ENCODE results near the gene FMNL3. TPM values are rescaled to one million over a fixed set of nuclear protein-coding genes. Genes with fewer than 3 reads are reported as not detected.

Gene FMNL3
- total RNA-seq, 1 experiment from 2014 or later = 19.2 TPM

DNA sequence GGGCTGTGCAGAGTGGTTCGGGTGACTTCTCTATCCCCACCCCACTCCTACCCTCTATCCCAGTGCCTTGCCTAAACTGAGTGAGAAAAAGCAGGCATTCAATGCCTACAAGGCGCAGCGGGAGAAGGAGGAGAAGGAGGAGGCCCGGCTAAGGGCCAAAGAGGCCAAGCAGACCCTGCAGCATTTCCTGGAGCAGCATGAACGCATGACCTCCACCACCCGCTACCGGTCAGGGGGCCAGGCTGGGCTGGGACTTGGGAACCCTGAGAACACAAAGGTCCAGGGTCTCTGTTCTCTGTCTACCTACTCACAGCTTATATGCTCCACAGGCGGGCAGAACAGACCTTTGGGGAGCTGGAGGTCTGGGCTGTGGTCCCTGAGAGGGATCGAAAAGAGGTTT, 72.2 kb downstream of the FMNL3 start:
- DNase-seq (ENCODE audit: low read depth in 1 of 2, low spot score in 2 of 2) = no peak
- Histone ChIP-seq H3K9me3 (replicated peaks) (no peaks in the 10 kb centered on the region), H3K36me3 (no peaks in the 10 kb centered on the region; the same call in 1 of the 2 replicates), H3K4me1 (replicated peaks) (peaks cover 7% of the 10 kb centered on the region; the same call in 1 of the 2 replicates), H3K27ac (no peak overlapping the region), H3K4me3 (no peak overlapping the region), H3K27me3 (replicated peaks) (no peaks in the 10 kb centered on the region)

DNA sequence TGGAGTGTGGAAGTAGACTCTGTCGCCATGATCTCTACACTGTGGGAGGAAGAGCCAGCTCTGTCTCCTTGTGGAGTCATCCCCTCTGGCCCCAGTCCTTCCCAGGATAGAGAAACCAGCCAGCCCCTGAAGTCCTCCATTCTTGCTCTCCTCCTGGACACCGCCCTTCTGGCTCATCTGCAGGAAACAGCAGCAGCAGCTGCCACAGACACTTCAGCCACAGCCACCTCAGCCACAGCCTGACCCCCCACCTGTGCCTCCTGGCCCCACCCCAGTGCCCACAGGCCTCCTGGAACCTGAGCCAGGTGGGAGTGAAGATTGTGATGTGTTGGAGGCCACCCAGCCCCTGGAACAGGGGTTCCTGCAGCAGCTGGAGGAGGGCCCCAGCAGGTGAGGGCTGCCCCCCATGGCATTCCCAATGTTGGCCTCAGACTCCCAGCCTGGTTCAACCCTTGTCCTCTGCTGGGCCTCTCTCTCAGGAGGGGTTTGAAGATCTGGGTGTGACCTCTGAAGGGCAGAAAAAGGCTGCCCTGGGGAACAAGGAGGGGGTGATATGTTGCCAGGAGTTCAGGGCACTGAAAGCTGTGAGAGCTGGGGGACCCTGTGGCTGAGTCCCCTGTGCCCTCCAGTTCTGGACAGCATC, 73.4 kb downstream of the FMNL3 start:
- Histone ChIP-seq H3K9me3 (replicated peaks) (no peaks in the 10 kb centered on the region), H3K36me3 (no peaks in the 10 kb centered on the region; the same call in 1 of the 2 replicates), H3K4me1 (replicated peaks) (peaks cover 7% of the 10 kb centered on the region; the same call in 1 of the 2 replicates), H3K4me3 (no peak overlapping the region), H3K27me3 (replicated peaks) (no peaks in the 10 kb centered on the region), H3K27ac (no peak overlapping the region)
- DNase-seq (ENCODE audit: low read depth in 1 of 2, low spot score in 2 of 2) = no peak

DNA sequence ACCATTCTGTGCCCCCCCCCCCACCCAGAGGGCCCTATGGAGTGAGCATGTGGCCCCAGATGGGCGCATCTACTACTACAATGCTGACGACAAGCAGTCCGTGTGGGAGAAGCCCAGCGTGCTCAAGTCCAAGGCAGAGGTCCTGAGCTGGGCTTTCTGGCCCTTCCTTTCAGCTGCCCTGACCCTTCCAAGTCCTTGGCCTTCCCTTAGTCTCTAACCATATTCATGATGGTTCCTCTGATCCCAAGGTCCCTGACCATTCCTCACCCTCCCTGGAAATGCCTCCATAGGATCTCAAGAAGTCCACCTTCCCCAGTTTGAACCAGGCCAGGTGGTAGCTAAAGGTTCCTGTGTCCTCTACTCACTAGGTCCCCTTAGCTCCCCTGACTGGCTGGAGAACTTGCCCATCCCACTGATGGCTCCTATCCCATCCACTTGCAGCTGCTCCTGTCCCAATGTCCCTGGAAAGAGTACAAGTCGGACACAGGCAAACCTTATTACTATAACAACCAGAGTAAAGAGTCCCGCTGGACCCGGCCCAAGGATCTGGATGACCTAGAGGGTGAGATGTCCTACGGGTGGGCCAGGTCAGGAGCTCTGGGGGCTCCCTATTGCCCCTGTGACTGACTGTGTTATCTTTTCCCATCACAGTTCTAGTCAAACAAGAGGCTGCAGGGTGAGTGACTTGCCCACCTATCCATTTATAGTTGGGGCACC, 74.1 kb downstream of the FMNL3 start:
- H3K27me3 ChIP-seq (replicated peaks) = no peaks in the 10 kb centered on the region

DNA sequence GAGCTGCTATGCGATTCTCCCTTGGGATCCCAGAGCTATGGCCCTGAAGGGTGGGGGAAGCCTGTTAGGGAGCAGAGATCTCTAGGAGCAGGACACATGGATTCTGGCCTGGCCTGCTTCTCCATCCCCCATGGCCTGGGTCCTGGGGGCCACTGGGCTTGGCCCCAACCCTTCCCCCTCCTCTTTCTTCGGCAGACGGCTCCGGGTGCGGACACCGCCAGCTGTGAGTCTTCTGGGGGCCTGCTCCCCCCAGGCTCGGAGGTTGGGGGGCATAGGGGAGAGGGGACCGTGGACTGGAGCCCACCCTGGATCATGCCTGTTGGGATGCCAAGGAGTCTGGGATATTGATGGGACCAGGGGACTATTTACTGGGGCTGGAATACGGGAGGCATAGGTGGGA, 74.8 kb downstream of the FMNL3 start:
- DNase-seq (ENCODE audit: low read depth in 1 of 2, low spot score in 2 of 2) = no peak
- Histone ChIP-seq H3K27me3 (replicated peaks) (no peaks in the 10 kb centered on the region), H3K9me3 (replicated peaks) (no peaks in the 10 kb centered on the region), H3K36me3 (no peaks in the 10 kb centered on the region; the same call in 1 of the 2 replicates), H3K4me3 (no peak overlapping the region), H3K4me1 (replicated peaks) (peaks cover 16% of the 10 kb centered on the region), H3K27ac (no peak overlapping the region)

More for the DNA sequence above, 74.1 kb downstream of the FMNL3 start:
- Histone ChIP-seq H3K4me1 (replicated peaks) (peaks cover 9% of the 10 kb centered on the region), H3K27ac (no peak overlapping the region), H3K9me3 (replicated peaks) (no peaks in the 10 kb centered on the region), H3K4me3 (no peak overlapping the region), H3K36me3 (no peaks in the 10 kb centered on the region; the same call in 1 of the 2 replicates)
- DNase-seq (ENCODE audit: low read depth in 1 of 2, low spot score in 2 of 2) = no peak

DNA sequence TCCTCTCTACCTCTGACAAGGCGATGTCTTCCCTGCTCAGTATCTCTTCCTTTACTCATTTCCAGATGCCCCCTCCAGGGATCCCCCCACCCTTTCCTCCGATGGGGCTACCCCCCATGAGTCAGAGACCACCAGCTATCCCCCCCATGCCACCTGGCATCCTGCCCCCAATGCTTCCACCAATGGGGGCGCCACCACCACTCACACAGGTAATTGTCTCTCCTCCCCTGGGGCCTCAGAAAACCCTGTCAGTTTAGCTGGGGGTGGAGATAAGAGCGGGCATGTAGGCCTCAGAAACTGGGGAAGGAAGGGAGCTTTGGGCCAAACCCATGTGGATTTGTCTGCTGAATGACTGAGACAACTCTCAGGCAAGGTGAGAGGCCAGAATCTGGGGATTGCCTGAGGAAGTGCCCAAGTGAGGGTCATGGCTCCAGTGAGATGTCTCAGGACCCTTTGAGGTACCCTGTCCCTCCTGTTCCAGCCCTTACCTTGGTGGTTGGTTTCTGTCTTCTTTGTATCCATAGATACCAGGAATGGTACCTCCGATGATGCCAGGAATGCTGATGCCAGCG, 75.8 kb downstream of the FMNL3 start:
- Histone ChIP-seq H3K9me3 (replicated peaks) (no peaks in the 10 kb centered on the region), H3K27me3 (replicated peaks) (no peaks in the 10 kb centered on the region), H3K27ac (no peak overlapping the region), H3K36me3 (no peaks in the 10 kb centered on the region), H3K4me3 (no peak overlapping the region), H3K4me1 (replicated peaks) (peaks cover 10% of the 10 kb centered on the region)
- DNase-seq (ENCODE audit: low read depth in 1 of 2, low spot score in 2 of 2) = no peak

DNA sequence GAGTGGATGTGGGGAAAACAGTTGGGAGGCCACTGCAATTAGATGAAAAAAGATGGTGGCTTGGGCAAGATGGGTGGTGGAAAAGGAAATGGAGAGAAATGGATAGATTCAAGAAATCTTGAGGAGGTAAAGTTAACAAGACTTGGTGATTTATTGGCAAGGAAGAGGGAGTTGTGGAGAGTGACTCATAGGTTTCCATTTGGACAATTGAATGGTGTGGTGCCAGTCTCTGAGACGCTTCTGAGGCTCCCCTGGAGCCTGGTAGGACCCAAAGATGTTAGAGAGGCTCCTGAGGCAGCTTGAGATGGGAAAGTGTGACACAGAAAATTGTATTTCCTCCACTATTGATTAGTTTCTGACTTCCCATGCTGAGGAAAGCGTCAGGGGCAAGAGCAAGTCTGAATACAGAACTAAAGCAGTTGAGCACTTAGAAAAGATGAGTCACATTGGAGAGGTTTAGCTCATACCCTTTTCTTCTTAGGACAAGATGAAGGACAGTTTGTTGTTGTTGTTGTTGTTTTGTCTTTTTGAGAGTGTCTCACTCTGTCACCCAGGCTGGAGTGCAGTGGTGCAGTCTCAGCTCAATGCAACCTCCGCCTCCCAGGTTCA, 79.3 kb downstream of the FMNL3 start:
- DNase-seq (ENCODE audit: low read depth in 1 of 2, low spot score in 2 of 2) = peak in 1 of 2 experiments; percentile 57
- Histone ChIP-seq H3K9me3 (replicated peaks) (no peaks in the 10 kb centered on the region), H3K36me3 (no peaks in the 10 kb centered on the region), H3K27ac (no peak overlapping the region), H3K4me1 (replicated peaks) (peaks cover 18% of the 10 kb centered on the region), H3K4me3 (no peak overlapping the region), H3K27me3 (replicated peaks) (no peaks in the 10 kb centered on the region)

DNA sequence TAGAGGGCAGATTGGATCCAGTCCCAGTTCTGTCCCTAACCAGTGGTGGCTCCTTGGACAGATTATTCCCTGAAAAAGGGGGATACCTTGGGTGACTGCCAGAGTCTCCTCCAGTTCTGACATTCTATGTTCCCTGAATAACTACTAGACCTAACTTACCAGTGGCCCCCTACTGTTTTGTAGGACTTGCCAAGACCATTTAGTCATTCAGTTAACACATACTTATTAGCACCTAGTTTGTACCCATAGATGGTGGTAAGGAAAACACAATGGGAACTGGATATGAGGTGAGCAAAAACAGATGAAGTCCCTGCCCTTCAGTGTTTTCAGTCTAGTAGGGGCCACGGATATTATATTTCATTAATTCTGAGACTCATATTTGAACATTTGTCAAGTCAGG, 80.4 kb downstream of the FMNL3 start:
- peaks cover 26% of the 10 kb centered on the region for H3K4me1 ChIP-seq (replicated peaks)
- DNase-seq (ENCODE audit: low read depth in 1 of 2, low spot score in 2 of 2) = no peak
- no peak overlapping the region for H3K27ac ChIP-seq
- H3K4me3 ChIP-seq = no peak overlapping the region
- H3K27me3 ChIP-seq (replicated peaks) = no peaks in the 10 kb centered on the region
- no peaks in the 10 kb centered on the region for H3K36me3 ChIP-seq
- H3K9me3 ChIP-seq (replicated peaks) = no peaks in the 10 kb centered on the region

DNA sequence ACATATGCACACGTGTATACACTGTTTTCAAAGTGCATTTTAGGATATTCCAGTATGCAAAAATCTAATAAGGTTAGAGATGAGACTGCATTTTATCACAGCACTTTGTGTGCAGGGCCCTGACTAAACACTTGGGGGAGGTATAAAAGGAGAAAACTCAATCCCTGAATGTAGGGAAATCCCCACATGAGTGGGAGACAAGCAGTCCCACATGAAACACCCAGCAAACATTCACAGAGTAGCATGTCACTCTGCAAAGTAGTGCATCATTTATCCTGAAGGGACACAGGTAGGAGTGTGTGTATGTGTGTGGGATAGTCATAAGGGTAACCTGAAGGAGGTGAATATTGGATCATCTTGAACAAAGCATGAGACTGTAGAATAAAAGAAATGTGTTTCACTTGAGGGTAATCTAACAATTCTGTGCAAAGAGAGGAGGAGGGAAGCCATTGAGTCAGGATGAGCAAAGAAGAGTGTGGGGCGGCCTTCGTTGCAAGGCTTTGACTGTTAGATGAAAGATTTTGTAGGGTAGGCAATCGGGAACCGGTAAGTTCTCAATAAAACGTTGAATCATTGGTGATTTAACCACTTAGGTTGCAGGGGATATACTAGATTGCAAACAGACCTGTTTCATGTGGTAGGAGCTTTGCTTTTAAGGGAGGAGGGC, 80.9 kb downstream of the FMNL3 start:
- Histone ChIP-seq H3K9me3 (replicated peaks) (no peaks in the 10 kb centered on the region), H3K36me3 (no peaks in the 10 kb centered on the region), H3K27ac (no peak overlapping the region), H3K27me3 (replicated peaks) (no peaks in the 10 kb centered on the region), H3K4me1 (replicated peaks) (peaks cover 29% of the 10 kb centered on the region), H3K4me3 (no peak overlapping the region)
- no peak for DNase-seq (ENCODE audit: low read depth in 1 of 2, low spot score in 2 of 2)

DNA sequence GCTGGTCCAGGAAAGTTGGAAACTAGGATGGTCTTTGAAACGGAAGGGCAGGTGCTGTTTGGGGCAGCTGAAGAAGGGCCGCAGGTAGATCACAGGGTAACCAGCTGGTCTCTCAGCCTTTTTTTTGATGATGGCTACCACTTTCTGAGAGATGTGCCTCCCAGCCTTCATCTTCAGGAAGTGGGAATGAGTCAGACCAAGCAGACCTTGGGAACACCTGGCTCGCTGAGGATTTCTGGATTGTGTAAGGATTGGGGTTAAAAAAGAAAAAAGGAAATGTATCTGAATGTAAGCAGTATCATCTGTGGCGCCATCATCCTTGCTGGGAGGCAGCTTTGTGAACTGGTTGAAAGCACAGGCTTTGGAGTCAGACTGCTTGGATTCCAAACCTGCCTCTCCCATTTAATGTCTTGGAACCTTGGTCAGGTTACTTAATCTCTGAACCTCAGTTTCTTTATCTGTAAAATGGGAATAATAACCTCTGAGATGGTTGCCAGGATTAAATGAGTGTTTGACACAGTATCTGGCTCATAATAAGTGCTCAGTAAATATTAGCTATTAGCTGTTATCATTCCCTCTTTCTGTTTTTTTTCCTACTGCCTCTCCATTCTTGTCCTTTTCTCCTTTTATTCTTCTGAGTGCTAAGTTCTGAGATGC, 82.2 kb downstream of the FMNL3 start:
- H3K4me1 ChIP-seq (replicated peaks) = peaks cover 29% of the 10 kb centered on the region
- DNase-seq (ENCODE audit: low read depth in 1 of 2, low spot score in 2 of 2) = no peak
- no peaks in the 10 kb centered on the region for H3K9me3 ChIP-seq (replicated peaks)
- no peaks in the 10 kb centered on the region for H3K27me3 ChIP-seq (replicated peaks)
- no peak overlapping the region for H3K27ac ChIP-seq
- H3K4me3 ChIP-seq = no peak overlapping the region
- no peaks in the 10 kb centered on the region for H3K36me3 ChIP-seq

DNA sequence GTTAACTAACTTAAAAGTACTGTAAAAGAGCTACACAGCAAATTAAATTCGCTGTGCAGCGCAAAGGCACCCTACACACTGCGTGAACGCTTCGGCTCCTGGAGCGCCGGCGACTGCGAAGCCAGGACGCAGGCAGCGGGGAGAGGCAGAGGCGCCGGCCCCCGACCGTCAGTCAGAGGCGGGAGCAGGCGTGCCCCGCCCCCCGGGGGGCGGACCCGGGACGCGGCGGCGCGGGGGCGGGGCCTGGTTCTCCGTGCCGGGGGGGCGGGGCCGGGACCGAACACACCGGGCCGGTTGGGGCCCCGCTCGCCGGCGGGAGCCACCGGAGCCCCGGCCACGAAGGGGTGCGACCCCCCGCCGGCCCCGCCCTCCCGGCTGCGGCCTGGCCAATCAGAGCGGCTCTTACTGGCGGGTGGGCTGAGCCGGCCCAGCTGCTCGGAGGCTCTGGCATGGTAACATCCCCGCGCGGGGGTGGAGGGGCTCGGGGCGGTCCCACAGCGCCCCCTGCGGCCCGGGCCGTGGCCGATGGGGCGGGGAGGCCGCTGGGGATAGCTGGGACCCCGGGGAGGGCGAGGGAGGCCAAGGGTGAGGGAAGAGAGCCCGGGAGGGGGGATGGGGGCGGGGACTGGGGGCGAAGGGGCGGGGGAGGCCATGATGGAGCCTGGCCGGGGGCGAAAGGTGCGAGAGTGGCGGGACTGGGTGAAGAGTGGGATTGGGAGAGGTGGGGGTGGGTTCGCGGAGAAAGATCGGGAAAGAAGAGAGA, 83.9 kb downstream of the FMNL3 start, which contains the start of gene PRPF40B:
Gene PRPF40B (plus strand): TSS at position 420 of the 763 bp plus-strand sequence. CDS start 30 bp downstream, at position 450.
- Histone ChIP-seq H3K4me3 (peak within 1 kb of the TSS; percentile 53), H3K9me3 (replicated peaks) (no peaks in the 10 kb centered on the region), H3K36me3 (no peaks in the 10 kb centered on the region), H3K27me3 (replicated peaks) (no peaks in the 10 kb centered on the region), H3K4me1 (replicated peaks) (peaks cover 29% of the 10 kb centered on the region), H3K27ac (no peak within 1 kb of the TSS)
- peak; percentile 74 to 85 for DNase-seq (ENCODE audit: low read depth in 1 of 2, low spot score in 2 of 2)

DNA sequence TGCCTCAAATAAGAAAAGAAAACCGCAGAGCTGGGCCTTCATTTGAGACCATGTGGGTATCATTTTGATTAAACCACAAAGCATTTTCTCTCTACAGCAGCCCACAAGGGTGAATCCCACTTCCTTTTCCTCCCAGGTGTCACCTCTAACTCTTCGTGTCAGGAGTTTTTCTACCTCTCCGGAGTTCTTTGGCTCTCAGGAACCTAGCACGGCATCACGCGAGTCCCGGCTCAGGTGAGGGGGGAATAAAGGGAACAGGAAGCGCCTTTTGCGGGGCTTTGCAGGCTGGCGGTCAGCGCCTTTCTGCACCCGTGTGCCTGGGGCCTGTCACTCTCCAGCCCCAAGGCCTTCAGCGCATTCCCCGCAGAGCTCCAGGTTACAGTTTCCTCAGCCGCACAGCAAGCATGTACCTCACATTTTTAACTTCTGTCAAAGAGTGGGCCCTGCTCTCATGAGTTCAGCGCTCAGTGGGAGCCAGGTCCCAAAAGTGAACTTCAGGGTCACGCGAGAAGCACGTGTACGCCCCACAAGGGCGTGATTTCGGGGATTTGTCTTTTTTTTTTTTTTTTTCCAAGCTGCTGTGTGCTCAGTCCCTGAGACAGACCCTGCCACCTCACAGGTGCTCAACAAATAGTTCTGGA, 84.6 kb downstream of the FMNL3 start:
- Histone ChIP-seq H3K36me3 (no peaks in the 10 kb centered on the region), H3K4me3 (peak overlapping the region; percentile 53), H3K27ac (no peak overlapping the region), H3K9me3 (replicated peaks) (no peaks in the 10 kb centered on the region), H3K4me1 (replicated peaks) (peaks cover 22% of the 10 kb centered on the region), H3K27me3 (replicated peaks) (no peaks in the 10 kb centered on the region)
- DNase-seq (ENCODE audit: low read depth in 1 of 2, low spot score in 2 of 2) = no peak
